ENCODE measurements around the gene PRKCH. TPM values are rescaled to one million over a fixed set of nuclear protein-coding genes. Genes with fewer than 3 reads are reported as not detected.

The PRKCH gene
- total and polyA plus RNA-seq, 2 donors (not counting 3 experiments of a cell fraction or from before 2014, with no cell fraction given): 97.7 to 103 TPM

DNA sequence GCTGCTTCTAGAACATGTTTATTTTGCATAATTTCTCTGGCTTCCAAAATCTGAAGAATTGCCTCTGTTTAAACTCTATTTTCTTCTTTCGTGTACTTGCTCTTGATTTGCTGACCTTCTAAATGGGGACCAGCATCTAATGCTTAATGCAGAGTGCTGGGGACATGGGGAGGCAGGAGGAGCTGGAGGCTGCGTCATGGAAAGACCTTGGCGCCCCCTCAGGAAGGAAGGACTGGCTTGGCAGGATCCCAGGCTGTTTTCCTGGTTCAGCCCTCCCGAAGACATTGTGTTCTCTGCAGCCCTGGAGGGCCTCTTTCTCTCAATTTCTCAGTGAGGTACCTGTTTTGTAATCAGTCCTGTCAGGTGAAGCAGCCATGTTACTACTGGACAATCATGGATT, 5.5 kb downstream of the PRKCH start:
- no peak overlapping the region for H2AFZ ChIP-seq (ENCODE audit: low read depth, low read length)
- H3K79me2 ChIP-seq (ENCODE audit: control insufficient read depth, insufficient read depth, low read length): peaks cover 93% of the 10 kb centered on the region
- H3K9me3 ChIP-seq (replicated peaks; ENCODE audit: control insufficient read depth, insufficient read depth, low read length): no peaks in the 10 kb centered on the region
- no peaks in the 10 kb centered on the region for H3K36me3 ChIP-seq (ENCODE audit: control insufficient read depth in 2 of 2, extremely low read depth in 1 of 2, insufficient read depth in 2 of 2, low read length in 2 of 2)
- peak overlapping the region; percentile 96 for H3K4me2 ChIP-seq (ENCODE audit: insufficient read depth, low read length)
- peak; percentile 98 for FAIRE-seq
- ChIA-PET POLR2A (no interaction called here), CTCF (interaction anchor here (0.5 to 1.1 kb wide), 6 partner anchors 9 to 106 kb away, joined by 3 to 4 read pairs (median 3); no protein-coding TSS in a partner anchor)
- H3K27me3 ChIP-seq (ENCODE audit: control insufficient read depth in 2 of 2, insufficient read depth in 2 of 2, low read length in 2 of 2): no peaks in the 10 kb centered on the region
- intact Hi-C loops (cut with micrococcal nuclease) (loop anchor here (1.0 to 2.0 kb wide), 4 partner anchors 11 to 92 kb away; no protein-coding TSS in a partner anchor), dilution Hi-C loops (cut with MboI; ENCODE audit: extremely low pct_ligation_motif_present, low sequenced_read_pairs) (no loop called here)
- H4K20me1 ChIP-seq (replicated peaks; ENCODE audit: control insufficient read depth, extremely low read depth, insufficient read depth, low read length): peaks cover 2% of the 10 kb centered on the region
- H3K4me3 ChIP-seq (replicated peaks in 1 of 3; ENCODE audit: insufficient read depth in 1 of 3, low read depth in 1 of 3, low read length in 3 of 3): peak overlapping the region in 1 of 3 experiments; percentile 56
- H3K4me1 ChIP-seq (ENCODE audit: control insufficient read depth, extremely low read depth, insufficient read depth, low read length): peaks cover 33% of the 10 kb centered on the region
- TF ChIP-seq, protein P1, sequence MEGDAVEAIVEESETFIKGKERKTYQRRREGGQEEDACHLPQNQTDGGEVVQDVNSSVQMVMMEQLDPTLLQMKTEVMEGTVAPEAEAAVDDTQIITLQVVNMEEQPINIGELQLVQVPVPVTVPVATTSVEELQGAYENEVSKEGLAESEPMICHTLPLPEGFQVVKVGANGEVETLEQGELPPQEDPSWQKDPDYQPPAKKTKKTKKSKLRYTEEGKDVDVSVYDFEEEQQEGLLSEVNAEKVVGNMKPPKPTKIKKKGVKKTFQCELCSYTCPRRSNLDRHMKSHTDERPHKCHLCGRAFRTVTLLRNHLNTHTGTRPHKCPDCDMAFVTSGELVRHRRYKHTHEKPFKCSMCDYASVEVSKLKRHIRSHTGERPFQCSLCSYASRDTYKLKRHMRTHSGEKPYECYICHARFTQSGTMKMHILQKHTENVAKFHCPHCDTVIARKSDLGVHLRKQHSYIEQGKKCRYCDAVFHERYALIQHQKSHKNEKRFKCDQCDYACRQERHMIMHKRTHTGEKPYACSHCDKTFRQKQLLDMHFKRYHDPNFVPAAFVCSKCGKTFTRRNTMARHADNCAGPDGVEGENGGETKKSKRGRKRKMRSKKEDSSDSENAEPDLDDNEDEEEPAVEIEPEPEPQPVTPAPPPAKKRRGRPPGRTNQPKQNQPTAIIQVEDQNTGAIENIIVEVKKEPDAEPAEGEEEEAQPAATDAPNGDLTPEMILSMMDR (IDR thresholded peaks at IDR 0.05; ENCODE audit: extremely low read depth in 1 of 2, insufficient read depth in 1 of 2, low read depth in 1 of 2, low read length in 2 of 2): no peak
- peak; percentile 41 for TF ChIP-seq POLR2A (IDR thresholded peaks at IDR 0.05; ENCODE audit: low read depth, low read length)
- TF ChIP-seq, protein P2, sequence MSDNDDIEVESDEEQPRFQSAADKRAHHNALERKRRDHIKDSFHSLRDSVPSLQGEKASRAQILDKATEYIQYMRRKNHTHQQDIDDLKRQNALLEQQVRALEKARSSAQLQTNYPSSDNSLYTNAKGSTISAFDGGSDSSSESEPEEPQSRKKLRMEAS (IDR thresholded peaks at IDR 0.05; ENCODE audit: insufficient read depth, insufficient read length): no peak
- TF ChIP-seq JUN (IDR thresholded peaks at IDR 0.05; ENCODE audit: borderline replicate concordance, insufficient read depth, insufficient read length, low read depth): peak; percentile 42
- TF ChIP-seq POLR2AphosphoS5 (IDR thresholded peaks at IDR 0.05; ENCODE audit: insufficient read depth, low read depth, low read length): peak; percentile 93
- TF ChIP-seq GATA2 (IDR thresholded peaks at IDR 0.05; ENCODE audit: insufficient read depth, insufficient read length, low read depth, low read length): peak; percentile 29
- no peak for TF ChIP-seq EZH2 (IDR thresholded peaks at IDR 0.05; ENCODE audit: borderline replicate concordance, low read depth, low read length, severe bottlenecking)
- TF ChIP-seq FOS (IDR thresholded peaks at IDR 0.05; ENCODE audit: borderline replicate concordance, insufficient read depth, low read length): peak; percentile 31
- no peak for TF ChIP-seq MYC (IDR thresholded peaks at IDR 0.05; ENCODE audit: low read depth, low read length)
- H3K9me1 ChIP-seq (replicated peaks; ENCODE audit: control insufficient read depth, extremely low read depth, insufficient read depth, low read length): no peaks in the 10 kb centered on the region
- BruUV-seq (replicated peaks): no TSS peak
- peak; percentile 97 for DNase-seq (ENCODE audit: low read depth, low spot score)
- peak overlapping the region; percentile 92 for H3K27ac ChIP-seq (ENCODE audit: insufficient read depth, low read depth, low read length)
- peak overlapping the region; percentile 75 for H3K9ac ChIP-seq (replicated peaks; ENCODE audit: extremely low read depth, insufficient read depth, low read length)
